Measurements from ENCODE around the gene VPS41. TPM values are rescaled to one million over a fixed set of nuclear protein-coding genes. Genes with fewer than 3 reads are reported as not detected.

The VPS41 gene
- polyA plus RNA-seq, 3 donors: 12.7 to 62.2 (median 56.7) TPM

- no peaks in the 10 kb centered on the region for H3K9me3 ChIP-seq (replicated peaks in 1 of 2; ENCODE audit: control insufficient read depth in 1 of 2, insufficient read depth in 1 of 2, low read length in 2 of 2)
- Mint-ChIP-seq H3K9me3 (peaks cover 0 to 5% (median 4%) of the 10 kb centered on the region in 7 donors), H3K4me3 (no peak overlapping the region)
These were observed 199.9 kb downstream of the VPS41 start for GRCh38 chr7:38709123-38709522.

GRCh38 chr7:38704751-38705150 lies 204.2 kb downstream of the VPS41 start:
- Histone ChIP-seq H3K36me3 (replicated peaks in 1 of 2; ENCODE audit: control insufficient read depth in 1 of 2, insufficient read depth in 2 of 2, low read length in 2 of 2) (no peaks in the 10 kb centered on the region), H4K20me1 (ENCODE audit: insufficient read depth, low read length) (no peaks in the 10 kb centered on the region), H3K4me2 (replicated peaks; ENCODE audit: extremely low read depth, low read length, poor library complexity, severe bottlenecking) (no peak overlapping the region), H3K4me1 (ENCODE audit: control insufficient read depth in 1 of 2, insufficient read depth in 2 of 2, low read length in 2 of 2) (no peaks in the 10 kb centered on the region), H3K27ac (ENCODE audit: low read depth in 1 of 2, low read length in 2 of 2) (no peak overlapping the region), H2AFZ (ENCODE audit: insufficient read depth, low read depth, low read length, poor library complexity, severe bottlenecking) (no peak overlapping the region), H3K9ac (ENCODE audit: insufficient read depth, low read length, poor library complexity, severe bottlenecking) (no peak overlapping the region), H3K9me3 (replicated peaks in 1 of 2; ENCODE audit: control insufficient read depth in 1 of 2, insufficient read depth in 1 of 2, low read length in 2 of 2) (no peaks in the 10 kb centered on the region), H3K4me3 (replicated peaks in 1 of 3; ENCODE audit: low read depth in 2 of 3, low read length in 3 of 3) (no peak overlapping the region), H3K27me3 (ENCODE audit: control insufficient read depth in 2 of 2, insufficient read depth in 2 of 2, low read length in 2 of 2) (no peaks in the 10 kb centered on the region), H3K79me2 (ENCODE audit: insufficient read depth, low read length) (no peaks in the 10 kb centered on the region)
- no peaks in the 10 kb centered on the region for H3K36me3 Mint-ChIP-seq
- H3K27me3 Mint-ChIP-seq (ENCODE audit: low read depth in 3 of 3): peaks cover 0 to 9% (median 5%) of the 10 kb centered on the region in 3 donors
- no peak overlapping the region for H3K27ac Mint-ChIP-seq
- no peak overlapping the region for H3K4me3 Mint-ChIP-seq
- TF ChIP-seq CTCF (IDR thresholded peaks at IDR 0.05): no peak
- intact Hi-C loops (cut with micrococcal nuclease): no loop called here
- DNase-seq: no peak
- no peaks in the 10 kb centered on the region for H3K4me1 Mint-ChIP-seq
- H3K9me3 Mint-ChIP-seq: peaks cover 0 to 5% (median 2%) of the 10 kb centered on the region in 7 donors

More at GRCh38 chr7:38709123-38709522, 199.9 kb downstream of the VPS41 start:
- Mint-ChIP-seq H3K36me3 (no peaks in the 10 kb centered on the region), H3K27me3 (ENCODE audit: low read depth in 3 of 3) (peaks cover under 1 to 10% (median 4%) of the 10 kb centered on the region in 3 donors), H3K4me1 (no peaks in the 10 kb centered on the region), H3K27ac (no peak overlapping the region)
- no peaks in the 10 kb centered on the region for H3K36me3 ChIP-seq (replicated peaks in 1 of 2; ENCODE audit: control insufficient read depth in 1 of 2, insufficient read depth in 2 of 2, low read length in 2 of 2)
- TF ChIP-seq CTCF (IDR thresholded peaks at IDR 0.05): no peak
- H4K20me1 ChIP-seq (ENCODE audit: insufficient read depth, low read length): no peaks in the 10 kb centered on the region
- no peaks in the 10 kb centered on the region for H3K27me3 ChIP-seq (ENCODE audit: control insufficient read depth in 2 of 2, insufficient read depth in 2 of 2, low read length in 2 of 2)
- intact Hi-C loops (cut with micrococcal nuclease): no loop called here
- no peak overlapping the region for H2AFZ ChIP-seq (ENCODE audit: insufficient read depth, low read depth, low read length, poor library complexity, severe bottlenecking)
- H3K79me2 ChIP-seq (ENCODE audit: insufficient read depth, low read length): no peaks in the 10 kb centered on the region
- H3K4me2 ChIP-seq (replicated peaks; ENCODE audit: extremely low read depth, low read length, poor library complexity, severe bottlenecking): no peak overlapping the region
- no peaks in the 10 kb centered on the region for H3K4me1 ChIP-seq (ENCODE audit: control insufficient read depth in 1 of 2, insufficient read depth in 2 of 2, low read length in 2 of 2)
- H3K9ac ChIP-seq (ENCODE audit: insufficient read depth, low read length, poor library complexity, severe bottlenecking): no peak overlapping the region
- no peak for DNase-seq
- H3K4me3 ChIP-seq (replicated peaks in 1 of 3; ENCODE audit: low read depth in 2 of 3, low read length in 3 of 3): no peak overlapping the region
- WGBS (ENCODE audit: insufficient coverage): 100% methylated on average over 1 of the region's 4 CpGs
- H3K27ac ChIP-seq (ENCODE audit: low read depth in 1 of 2, low read length in 2 of 2): no peak overlapping the region

Measured in CD14-positive monocyte (primary cell).